Measurements from ENCODE around the gene LRRFIP1.
A peak's percentile ranks its signal among the peaks of the same experiment; 100 is the strongest.

Gene LRRFIP1

DNA sequence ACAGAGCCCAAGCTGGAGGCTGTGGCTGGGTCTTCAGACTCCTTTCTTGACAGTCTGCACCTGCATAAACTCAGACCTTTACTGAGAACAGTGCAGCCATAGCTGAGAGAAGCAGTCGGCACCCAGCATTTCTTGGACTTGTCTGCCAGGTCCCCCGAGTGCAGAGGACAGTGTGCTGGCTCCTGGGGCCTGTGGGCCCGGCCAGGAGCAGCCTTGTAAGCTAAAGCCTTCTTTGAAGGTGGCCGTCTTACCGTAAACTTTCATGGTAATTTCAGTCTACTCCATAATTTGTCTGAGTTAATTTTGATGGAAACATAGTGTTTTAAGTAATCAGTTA, 70.9 kb downstream of the LRRFIP1 start:
- H3K4me1 ChIP-seq (ENCODE audit: control insufficient read depth, insufficient read depth, low read length), result peaks cover 78% of the 10 kb centered on the region
- no peaks in the 10 kb centered on the region for H3K27me3 ChIP-seq (ENCODE audit: control insufficient read depth, insufficient read depth, low read length)
- no peak overlapping the region for H3K4me3 ChIP-seq (ENCODE audit: low read length)
- H3K36me3 ChIP-seq (ENCODE audit: insufficient read depth, low read length), result no peaks in the 10 kb centered on the region
- no peak overlapping the region for H3K4me2 ChIP-seq (ENCODE audit: low read length)
- no peak overlapping the region for H3K9ac ChIP-seq (ENCODE audit: low read depth, low read length)
- H3K9me3 ChIP-seq (replicated peaks; ENCODE audit: low read length), result no peaks in the 10 kb centered on the region

DNA sequence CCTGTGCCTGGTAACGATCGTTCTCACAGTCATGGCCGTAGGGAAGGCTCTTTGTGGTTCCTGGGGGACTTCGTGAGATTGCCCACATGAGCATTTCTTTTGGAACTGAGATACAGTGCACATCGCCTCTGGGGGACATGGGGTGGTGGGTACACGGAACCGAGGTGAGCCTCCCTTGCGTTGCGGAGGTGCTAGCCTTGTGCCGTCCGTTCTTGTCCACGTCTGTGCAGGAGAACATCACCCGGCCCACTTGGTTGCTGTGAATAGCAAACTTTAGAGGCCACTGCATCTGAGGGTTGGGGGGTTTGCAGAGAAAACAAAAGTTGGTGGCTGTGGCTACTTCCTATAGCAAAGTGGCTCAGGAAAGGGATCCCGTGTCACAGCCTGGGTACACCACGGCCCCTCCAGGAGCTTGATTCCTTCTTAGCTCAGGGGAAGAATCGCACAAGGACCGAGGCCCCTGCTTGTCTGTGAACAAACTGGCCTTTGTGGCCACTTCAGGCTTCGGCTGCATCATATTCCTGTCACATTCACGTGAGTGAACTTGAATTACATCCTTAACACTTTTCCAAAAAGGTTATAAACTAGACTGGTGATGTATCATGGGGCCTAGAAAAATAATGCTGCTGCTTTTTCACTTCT, 72.6 kb downstream of the LRRFIP1 start:
- Histone ChIP-seq H3K4me2 (ENCODE audit: low read length) (peak overlapping the region; percentile 29), H3K36me3 (ENCODE audit: insufficient read depth, low read length) (no peaks in the 10 kb centered on the region), H3K27me3 (ENCODE audit: control insufficient read depth, insufficient read depth, low read length) (no peaks in the 10 kb centered on the region), H3K4me1 (ENCODE audit: control insufficient read depth, insufficient read depth, low read length) (peaks cover 77% of the 10 kb centered on the region), H3K9ac (ENCODE audit: low read depth, low read length) (peak overlapping the region; percentile 28), H3K9me3 (replicated peaks; ENCODE audit: low read length) (no peaks in the 10 kb centered on the region), H3K4me3 (ENCODE audit: low read length) (no peak overlapping the region)

DNA sequence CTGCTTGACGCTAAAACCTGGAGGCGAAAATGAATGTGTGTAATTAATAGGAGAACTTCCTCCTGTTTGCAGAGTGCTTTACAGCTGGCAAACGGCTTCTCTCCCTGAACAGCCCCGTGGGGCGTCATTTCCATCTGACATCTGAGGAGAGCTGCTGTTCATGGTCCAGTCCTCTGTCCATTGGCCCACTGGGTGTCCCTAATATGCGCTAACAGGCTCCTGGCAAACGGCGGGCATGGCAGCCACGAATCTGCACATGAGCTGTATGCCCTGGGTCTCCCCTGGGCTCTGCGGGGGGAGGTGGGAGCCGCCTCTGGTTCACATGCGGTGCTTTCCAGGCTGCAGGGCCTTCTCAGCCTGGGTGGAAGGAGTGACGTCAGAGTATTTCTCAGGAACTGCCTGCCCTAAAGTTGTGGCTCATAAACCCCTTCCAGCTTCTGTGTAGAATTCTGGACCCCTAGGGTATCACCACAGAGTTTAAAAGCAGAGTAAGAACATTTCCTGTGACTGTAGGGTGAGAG, 73.2 kb downstream of the LRRFIP1 start:
- Histone ChIP-seq H3K9ac (ENCODE audit: low read depth, low read length) (peak overlapping the region; percentile 28), H3K9me3 (replicated peaks; ENCODE audit: low read length) (no peaks in the 10 kb centered on the region), H3K4me2 (ENCODE audit: low read length) (peak overlapping the region; percentile 29), H3K4me3 (ENCODE audit: low read length) (no peak overlapping the region), H3K4me1 (ENCODE audit: control insufficient read depth, insufficient read depth, low read length) (peaks cover 75% of the 10 kb centered on the region), H3K27me3 (ENCODE audit: control insufficient read depth, insufficient read depth, low read length) (no peaks in the 10 kb centered on the region), H3K36me3 (ENCODE audit: insufficient read depth, low read length) (no peaks in the 10 kb centered on the region)

DNA sequence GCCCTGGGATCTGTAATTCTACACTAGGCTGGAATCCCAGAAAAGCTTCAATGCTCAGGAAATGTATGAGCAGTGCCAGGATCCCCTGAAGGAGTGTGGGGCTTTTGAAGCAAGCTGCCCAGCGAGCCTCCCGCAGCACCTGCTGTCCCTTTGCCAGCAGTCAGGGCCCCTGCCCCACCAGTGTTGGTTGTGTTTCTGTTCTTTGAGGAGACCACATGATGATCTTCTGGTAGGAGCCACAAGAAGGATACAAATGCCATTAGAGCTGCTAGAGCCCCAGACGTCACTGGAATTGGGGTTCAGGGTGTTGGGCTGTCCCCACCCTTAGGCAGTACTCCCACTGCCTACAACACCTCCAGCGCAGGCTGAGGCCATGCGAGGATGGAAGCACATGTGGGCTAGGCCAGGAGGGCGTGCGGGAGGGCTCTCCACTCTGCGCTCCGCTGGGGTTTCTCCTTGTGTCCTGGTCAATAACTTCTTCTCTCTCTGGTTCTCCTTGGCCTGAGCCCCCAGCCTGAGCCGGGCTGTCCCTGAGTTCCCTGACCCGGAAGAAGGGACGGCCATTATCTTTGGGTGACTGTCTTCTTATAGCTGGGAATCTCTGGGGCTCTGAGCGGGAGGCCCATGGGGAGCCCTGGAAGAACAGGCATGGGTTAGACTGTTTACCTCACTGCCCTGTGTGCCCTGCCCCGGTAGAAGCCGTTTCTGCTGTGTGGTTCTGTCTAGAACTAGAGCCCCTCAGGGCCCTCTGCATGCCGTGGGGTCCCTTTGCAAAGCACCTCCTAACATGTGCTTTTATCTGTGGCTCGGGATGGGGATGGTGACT, 73.9 kb downstream of the LRRFIP1 start:
- no peak overlapping the region for H3K4me3 ChIP-seq (ENCODE audit: low read length)
- no peaks in the 10 kb centered on the region for H3K27me3 ChIP-seq (ENCODE audit: control insufficient read depth, insufficient read depth, low read length)
- H3K36me3 ChIP-seq (ENCODE audit: insufficient read depth, low read length), result no peaks in the 10 kb centered on the region
- no peaks in the 10 kb centered on the region for H3K9me3 ChIP-seq (replicated peaks; ENCODE audit: low read length)
- peaks cover 68% of the 10 kb centered on the region for H3K4me1 ChIP-seq (ENCODE audit: control insufficient read depth, insufficient read depth, low read length)
- peak overlapping the region; percentile 28 for H3K9ac ChIP-seq (ENCODE audit: low read depth, low read length)
- peak overlapping the region; percentile 29 for H3K4me2 ChIP-seq (ENCODE audit: low read length)

GRCh38 chr2:237701859-237702390, 74.5 kb downstream of the LRRFIP1 start:
- peak overlapping the region; percentile 9 for H3K9ac ChIP-seq (ENCODE audit: low read depth, low read length)

GRCh38 chr2:237702441-237703391, 75.3 kb downstream of the LRRFIP1 start:
- Histone ChIP-seq H3K9me3 (replicated peaks; ENCODE audit: low read length) (no peaks in the 10 kb centered on the region), H3K27me3 (ENCODE audit: control insufficient read depth, insufficient read depth, low read length) (no peaks in the 10 kb centered on the region), H3K36me3 (ENCODE audit: insufficient read depth, low read length) (no peaks in the 10 kb centered on the region), H3K4me1 (ENCODE audit: control insufficient read depth, insufficient read depth, low read length) (peaks cover 57% of the 10 kb centered on the region), H3K9ac (ENCODE audit: low read depth, low read length) (peak overlapping the region; percentile 54), H3K4me2 (ENCODE audit: low read length) (peak overlapping the region; percentile 63), H3K4me3 (ENCODE audit: low read length) (peak overlapping the region; percentile 8)

More at GRCh38 chr2:237701859-237702390, 74.5 kb downstream of the LRRFIP1 start:
- peak overlapping the region; percentile 63 for H3K4me2 ChIP-seq (ENCODE audit: low read length)
- peaks cover 63% of the 10 kb centered on the region for H3K4me1 ChIP-seq (ENCODE audit: control insufficient read depth, insufficient read depth, low read length)
- no peak overlapping the region for H3K4me3 ChIP-seq (ENCODE audit: low read length)
- no peaks in the 10 kb centered on the region for H3K27me3 ChIP-seq (ENCODE audit: control insufficient read depth, insufficient read depth, low read length)
- H3K36me3 ChIP-seq (ENCODE audit: insufficient read depth, low read length), result no peaks in the 10 kb centered on the region
- no peaks in the 10 kb centered on the region for H3K9me3 ChIP-seq (replicated peaks; ENCODE audit: low read length)

- Histone ChIP-seq H3K4me2 (ENCODE audit: low read length) (peak overlapping the region; percentile 38), H3K4me1 (ENCODE audit: control insufficient read depth, insufficient read depth, low read length) (peaks cover 54% of the 10 kb centered on the region), H3K9me3 (replicated peaks; ENCODE audit: low read length) (no peaks in the 10 kb centered on the region), H3K36me3 (ENCODE audit: insufficient read depth, low read length) (peaks cover 8% of the 10 kb centered on the region), H3K4me3 (ENCODE audit: low read length) (no peak overlapping the region), H3K27me3 (ENCODE audit: control insufficient read depth, insufficient read depth, low read length) (no peaks in the 10 kb centered on the region), H3K9ac (ENCODE audit: low read depth, low read length) (no peak overlapping the region)
Measured at GRCh38 chr2:237704501-237705434, 77.4 kb downstream of the LRRFIP1 start.

- H3K36me3 ChIP-seq (ENCODE audit: insufficient read depth, low read length), result peaks cover 11% of the 10 kb centered on the region
- H3K4me3 ChIP-seq (ENCODE audit: low read length), result no peak overlapping the region
- H3K4me2 ChIP-seq (ENCODE audit: low read length), result no peak overlapping the region
- no peak overlapping the region for H3K9ac ChIP-seq (ENCODE audit: low read depth, low read length)
- H3K9me3 ChIP-seq (replicated peaks; ENCODE audit: low read length), result no peaks in the 10 kb centered on the region
- no peaks in the 10 kb centered on the region for H3K27me3 ChIP-seq (ENCODE audit: control insufficient read depth, insufficient read depth, low read length)
- peaks cover 39% of the 10 kb centered on the region for H3K4me1 ChIP-seq (ENCODE audit: control insufficient read depth, insufficient read depth, low read length)
Measured at GRCh38 chr2:237706257-237706656, 78.9 kb downstream of the LRRFIP1 start.

- Histone ChIP-seq H3K36me3 (ENCODE audit: insufficient read depth, low read length) (peaks cover 28% of the 10 kb centered on the region), H3K4me3 (ENCODE audit: low read length) (no peak overlapping the region), H3K9ac (ENCODE audit: low read depth, low read length) (no peak overlapping the region), H3K27me3 (ENCODE audit: control insufficient read depth, insufficient read depth, low read length) (no peaks in the 10 kb centered on the region), H3K9me3 (replicated peaks; ENCODE audit: low read length) (no peaks in the 10 kb centered on the region), H3K4me2 (ENCODE audit: low read length) (no peak overlapping the region), H3K4me1 (ENCODE audit: control insufficient read depth, insufficient read depth, low read length) (peaks cover 22% of the 10 kb centered on the region)
Measured at GRCh38 chr2:237708065-237708398, 80.6 kb downstream of the LRRFIP1 start.

DNA sequence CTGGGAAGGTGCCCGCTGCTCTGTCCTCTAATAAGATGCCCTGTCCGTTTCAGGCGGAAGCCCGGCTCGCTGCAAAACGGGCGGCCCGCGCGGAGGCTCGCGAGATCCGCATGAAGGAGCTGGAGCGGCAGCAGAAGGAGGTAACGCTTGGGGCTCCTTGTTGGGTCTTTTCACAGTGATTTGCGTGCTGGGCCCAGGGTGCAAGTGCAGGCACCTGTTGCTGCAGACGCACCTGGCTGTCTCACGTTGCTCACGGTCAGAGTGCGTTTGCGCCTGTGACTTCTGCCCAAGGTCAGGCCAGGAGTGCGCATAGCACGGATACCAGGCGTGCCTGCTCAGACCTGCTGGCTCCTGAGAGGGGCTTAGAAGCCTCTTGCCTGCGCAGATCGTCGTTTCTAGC, 81.1 kb downstream of the LRRFIP1 start:
- no peak overlapping the region for H3K9ac ChIP-seq (ENCODE audit: low read depth, low read length)
- peaks cover 17% of the 10 kb centered on the region for H3K4me1 ChIP-seq (ENCODE audit: control insufficient read depth, insufficient read depth, low read length)
- no peaks in the 10 kb centered on the region for H3K9me3 ChIP-seq (replicated peaks; ENCODE audit: low read length)
- H3K4me2 ChIP-seq (ENCODE audit: low read length), result no peak overlapping the region
- H3K36me3 ChIP-seq (ENCODE audit: insufficient read depth, low read length), result peaks cover 31% of the 10 kb centered on the region
- H3K27me3 ChIP-seq (ENCODE audit: control insufficient read depth, insufficient read depth, low read length), result no peaks in the 10 kb centered on the region
- no peak overlapping the region for H3K4me3 ChIP-seq (ENCODE audit: low read length)

All from skeletal muscle satellite cell (primary cell).